Measurements from ENCODE around the gene UBAP1. TPM values are rescaled to one million over a fixed set of nuclear protein-coding genes. Genes with fewer than 3 reads are reported as not detected.

The UBAP1 gene
- total and polyA plus RNA-seq, 2 experiments from 2014 or later: 17.4 to 20.7 TPM

- Mint-ChIP-seq H3K27ac (no peak overlapping the region), H3K36me3 (ENCODE audit: low read depth) (peaks cover 5% of the 10 kb centered on the region; the same call in 1 of the 3 replicates), H3K9me3 (no peaks in the 10 kb centered on the region), H3K27me3 (ENCODE audit: insufficient read depth, low read depth, poor library complexity) (no peaks in the 10 kb centered on the region), H3K4me1 (peaks cover 4% of the 10 kb centered on the region; the same call in 1 of the 3 replicates), H3K4me3 (no peak overlapping the region)
- Histone ChIP-seq H3K4me3 (no peak overlapping the region), H3K9me2 (ENCODE audit: insufficient read depth) (no peaks in the 10 kb centered on the region), H4K20me1 (replicated peaks; ENCODE audit: insufficient read depth) (peaks cover 2% of the 10 kb centered on the region; the same call in 1 of the 2 replicates), H3K27me3 (ENCODE audit: insufficient read depth) (no peaks in the 10 kb centered on the region), H3K36me3 (ENCODE audit: insufficient read depth) (no peaks in the 10 kb centered on the region), H2AFZ (no peak overlapping the region), H3K79me2 (replicated peaks; ENCODE audit: insufficient read depth) (peaks cover 3% of the 10 kb centered on the region; the same call in 1 of the 2 replicates), H3K27ac (ENCODE audit: low read depth) (no peak overlapping the region), H3K4me2 (no peak overlapping the region), H3K4me1 (ENCODE audit: insufficient read depth) (no peaks in the 10 kb centered on the region), H3F3A (replicated peaks; ENCODE audit: low read depth) (no peaks in the 10 kb centered on the region)
- ATAC-seq: no peak
- TF ChIP-seq, protein P1, sequence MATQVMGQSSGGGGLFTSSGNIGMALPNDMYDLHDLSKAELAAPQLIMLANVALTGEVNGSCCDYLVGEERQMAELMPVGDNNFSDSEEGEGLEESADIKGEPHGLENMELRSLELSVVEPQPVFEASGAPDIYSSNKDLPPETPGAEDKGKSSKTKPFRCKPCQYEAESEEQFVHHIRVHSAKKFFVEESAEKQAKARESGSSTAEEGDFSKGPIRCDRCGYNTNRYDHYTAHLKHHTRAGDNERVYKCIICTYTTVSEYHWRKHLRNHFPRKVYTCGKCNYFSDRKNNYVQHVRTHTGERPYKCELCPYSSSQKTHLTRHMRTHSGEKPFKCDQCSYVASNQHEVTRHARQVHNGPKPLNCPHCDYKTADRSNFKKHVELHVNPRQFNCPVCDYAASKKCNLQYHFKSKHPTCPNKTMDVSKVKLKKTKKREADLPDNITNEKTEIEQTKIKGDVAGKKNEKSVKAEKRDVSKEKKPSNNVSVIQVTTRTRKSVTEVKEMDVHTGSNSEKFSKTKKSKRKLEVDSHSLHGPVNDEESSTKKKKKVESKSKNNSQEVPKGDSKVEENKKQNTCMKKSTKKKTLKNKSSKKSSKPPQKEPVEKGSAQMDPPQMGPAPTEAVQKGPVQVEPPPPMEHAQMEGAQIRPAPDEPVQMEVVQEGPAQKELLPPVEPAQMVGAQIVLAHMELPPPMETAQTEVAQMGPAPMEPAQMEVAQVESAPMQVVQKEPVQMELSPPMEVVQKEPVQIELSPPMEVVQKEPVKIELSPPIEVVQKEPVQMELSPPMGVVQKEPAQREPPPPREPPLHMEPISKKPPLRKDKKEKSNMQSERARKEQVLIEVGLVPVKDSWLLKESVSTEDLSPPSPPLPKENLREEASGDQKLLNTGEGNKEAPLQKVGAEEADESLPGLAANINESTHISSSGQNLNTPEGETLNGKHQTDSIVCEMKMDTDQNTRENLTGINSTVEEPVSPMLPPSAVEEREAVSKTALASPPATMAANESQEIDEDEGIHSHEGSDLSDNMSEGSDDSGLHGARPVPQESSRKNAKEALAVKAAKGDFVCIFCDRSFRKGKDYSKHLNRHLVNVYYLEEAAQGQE (IDR thresholded peaks at IDR 0.05; ENCODE audit: unreplicated experiment): no peak
- no peak for TF ChIP-seq EZH2phosphoT487 (IDR thresholded peaks at IDR 0.05; ENCODE audit: unreplicated experiment)
- TF ChIP-seq, protein P2, sequence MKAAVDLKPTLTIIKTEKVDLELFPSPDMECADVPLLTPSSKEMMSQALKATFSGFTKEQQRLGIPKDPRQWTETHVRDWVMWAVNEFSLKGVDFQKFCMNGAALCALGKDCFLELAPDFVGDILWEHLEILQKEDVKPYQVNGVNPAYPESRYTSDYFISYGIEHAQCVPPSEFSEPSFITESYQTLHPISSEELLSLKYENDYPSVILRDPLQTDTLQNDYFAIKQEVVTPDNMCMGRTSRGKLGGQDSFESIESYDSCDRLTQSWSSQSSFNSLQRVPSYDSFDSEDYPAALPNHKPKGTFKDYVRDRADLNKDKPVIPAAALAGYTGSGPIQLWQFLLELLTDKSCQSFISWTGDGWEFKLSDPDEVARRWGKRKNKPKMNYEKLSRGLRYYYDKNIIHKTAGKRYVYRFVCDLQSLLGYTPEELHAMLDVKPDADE (IDR thresholded peaks at IDR 0.05): no peak
- no peak for TF ChIP-seq ZNF462 (CRISPR knock-in tag; IDR thresholded peaks at IDR 0.05)
- no peak for TF ChIP-seq STAT1 (IDR thresholded peaks at IDR 0.05; ENCODE audit: unreplicated experiment)
- TF ChIP-seq EZH2 (IDR thresholded peaks at IDR 0.05; ENCODE audit: low read depth, unreplicated experiment): no peak
- no peak for TF ChIP-seq ZNF331 (CRISPR knock-in tag; IDR thresholded peaks at IDR 0.05; ENCODE audit: low read depth)
- TF ChIP-seq CTCF (conservative IDR thresholded peaks at IDR 0.05; ENCODE audit: low read depth in 2 of 2): no peak
- TF ChIP-seq JUNB (IDR thresholded peaks at IDR 0.05; ENCODE audit: unreplicated experiment): no peak
- no peak for TF ChIP-seq CREB1 (CRISPR knock-in tag; IDR thresholded peaks at IDR 0.05; ENCODE audit: low read depth)
- no peak for TF ChIP-seq ZNF114 (CRISPR knock-in tag; IDR thresholded peaks at IDR 0.05)
- no peak for TF ChIP-seq NANOG (IDR thresholded peaks at IDR 0.05; ENCODE audit: borderline replicate concordance)
- TF ChIP-seq POLR2AphosphoS5 (IDR thresholded peaks at IDR 0.05; ENCODE audit: low read depth): no peak
- no peak for DNase-seq (ENCODE audit: low spot score)
Measured at GRCh38 chr9:34232201-34232600, 53.4 kb downstream of the UBAP1 start.
